GM10248 (cell line): Measurements from ENCODE around the gene IFI27L1.

Source experiments
- CTCF ChIA-PET: fragments of 300-600 bp; sonication (Branson Sonifier 250); formaldehyde crosslinking; extraction: SDS; loops from one replicate; lab custom pipeline; 2021; ENCODE audit warnings: antibody characterized with exemption; lab: Yijun Ruan, JAX
- POLR2A ChIA-PET: fragments of 350-650 bp; sonication (Branson Sonifier 250); formaldehyde crosslinking; extraction: SDS; loops from one replicate; lab custom pipeline; 2020; ENCODE audit warnings: antibody characterized with exemption; lab: Yijun Ruan, JAX
- DNase-seq: peaks from one replicate; pipeline ENCODE4 v3.0.0; 2012; ENCODE audit errors: extremely low spot score
- TF ChIP-seq, protein P1 (sequence below): IDR thresholded peaks from 2 replicates; pipeline ENCODE4 v1.5.1; 2012; ENCODE audit warnings: mild to moderate bottlenecking, low read depth; ENCODE audit errors: extremely low read depth, missing control alignments, control extremely low read depth

IFI27L1 gene

DNA sequence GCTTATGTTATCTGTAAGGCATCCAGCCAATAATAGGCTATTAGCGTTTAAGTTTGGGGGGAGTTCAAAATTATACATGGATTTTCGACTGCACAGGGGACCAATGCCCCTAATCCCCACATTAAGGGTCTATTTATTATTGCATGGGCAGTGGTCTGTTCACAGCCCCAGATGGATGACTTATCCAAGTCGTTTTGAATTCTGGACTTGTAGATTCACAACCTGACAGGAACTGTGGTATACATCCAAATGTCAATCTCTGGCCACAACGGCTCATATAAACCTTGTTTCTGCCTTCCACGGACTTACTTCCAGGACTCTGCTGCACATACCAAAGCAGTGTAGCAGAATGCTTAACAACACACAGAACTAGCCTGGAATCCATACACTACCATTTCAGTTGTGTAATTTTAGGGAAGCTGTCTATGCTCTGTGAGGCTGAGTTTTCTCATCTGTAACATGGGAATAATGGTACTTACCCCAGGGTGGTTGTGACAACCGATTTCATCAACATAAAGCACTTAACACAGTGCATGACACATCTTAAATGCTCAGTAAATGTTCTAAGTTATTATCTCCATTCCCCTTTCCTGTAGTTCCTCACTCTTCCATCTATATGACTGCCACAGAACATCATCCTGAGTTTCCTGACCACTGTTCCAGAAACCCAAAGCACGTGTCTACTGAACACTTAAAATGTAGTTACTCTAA lies 3.8 kb upstream of the IFI27L1 start:
- TF ChIP-seq, protein P1, sequence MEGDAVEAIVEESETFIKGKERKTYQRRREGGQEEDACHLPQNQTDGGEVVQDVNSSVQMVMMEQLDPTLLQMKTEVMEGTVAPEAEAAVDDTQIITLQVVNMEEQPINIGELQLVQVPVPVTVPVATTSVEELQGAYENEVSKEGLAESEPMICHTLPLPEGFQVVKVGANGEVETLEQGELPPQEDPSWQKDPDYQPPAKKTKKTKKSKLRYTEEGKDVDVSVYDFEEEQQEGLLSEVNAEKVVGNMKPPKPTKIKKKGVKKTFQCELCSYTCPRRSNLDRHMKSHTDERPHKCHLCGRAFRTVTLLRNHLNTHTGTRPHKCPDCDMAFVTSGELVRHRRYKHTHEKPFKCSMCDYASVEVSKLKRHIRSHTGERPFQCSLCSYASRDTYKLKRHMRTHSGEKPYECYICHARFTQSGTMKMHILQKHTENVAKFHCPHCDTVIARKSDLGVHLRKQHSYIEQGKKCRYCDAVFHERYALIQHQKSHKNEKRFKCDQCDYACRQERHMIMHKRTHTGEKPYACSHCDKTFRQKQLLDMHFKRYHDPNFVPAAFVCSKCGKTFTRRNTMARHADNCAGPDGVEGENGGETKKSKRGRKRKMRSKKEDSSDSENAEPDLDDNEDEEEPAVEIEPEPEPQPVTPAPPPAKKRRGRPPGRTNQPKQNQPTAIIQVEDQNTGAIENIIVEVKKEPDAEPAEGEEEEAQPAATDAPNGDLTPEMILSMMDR, result no peak
- ChIA-PET CTCF (interaction anchor here (5.5 kb wide), 1 partner anchor 41 kb away, joined by 25 read pairs; no protein-coding TSS in a partner anchor), POLR2A (no interaction called here)
- no peak for DNase-seq

- ChIA-PET CTCF (interaction anchor here (5.5 kb wide), 1 partner anchor 42 kb away, joined by 25 read pairs; no protein-coding TSS in a partner anchor), POLR2A (no interaction called here)
- TF ChIP-seq, protein P1, result no peak
Measured at GRCh38 chr14:94077823-94078222, 3.3 kb upstream of the IFI27L1 start.

DNA sequence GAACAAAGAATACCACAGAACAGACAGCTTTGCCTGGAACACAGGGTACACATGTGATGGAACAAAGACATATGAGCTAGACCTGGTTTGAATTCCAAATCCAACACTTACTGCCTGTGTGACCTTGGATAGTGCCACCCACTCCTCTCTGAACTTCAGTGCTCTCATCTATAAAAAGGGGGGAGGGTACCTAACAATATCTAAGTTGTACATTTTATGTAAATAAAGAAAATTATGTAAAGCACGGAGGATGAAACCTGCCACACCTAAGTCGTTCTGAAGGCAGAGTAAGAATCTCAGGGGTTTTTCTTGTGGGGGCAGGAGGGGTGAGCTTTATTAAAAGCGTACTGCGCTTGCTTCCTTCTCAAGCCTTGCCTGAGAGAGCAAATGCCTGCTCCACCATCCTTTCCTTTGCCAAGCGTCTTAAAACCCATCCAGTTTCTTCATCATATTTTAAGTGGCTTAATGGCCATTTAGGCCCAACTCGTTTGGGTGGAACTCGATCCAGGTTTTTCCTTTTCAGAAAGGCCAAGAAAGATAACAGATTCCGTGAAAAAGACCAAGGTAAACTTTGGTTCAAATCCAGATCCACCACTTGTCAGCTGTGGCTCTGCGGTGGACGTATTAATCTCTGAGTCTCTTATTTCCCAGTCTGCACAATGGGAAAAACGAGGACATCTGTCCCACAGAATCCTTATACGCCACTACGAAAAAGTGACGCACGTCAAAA lies 1.1 kb upstream of the IFI27L1 start:
- no peak for DNase-seq
- CTCF ChIA-PET, result interaction anchor here (1.0 to 5.5 kb wide), 5 partner anchors 13 to 56 kb away, joined by 3 to 25 read pairs (median 4); no protein-coding TSS in a partner anchor
- TF ChIP-seq, protein P1, result no peak
- POLR2A ChIA-PET, result interaction anchor here (1.0 to 2.1 kb wide), 2 partner anchors 23 to 57 kb away, joined by 3 to 8 read pairs; no protein-coding TSS in a partner anchor

More at GRCh38 chr14:94077823-94078222, 3.3 kb upstream of the IFI27L1 start:
- DNase-seq, result no peak

- CTCF ChIA-PET, result interaction anchor here (0.7 to 5.5 kb wide), 13 partner anchors 10 to 141 kb away, joined by 3 to 25 read pairs (median 3); no protein-coding TSS in a partner anchor
- TF ChIP-seq, protein P1, result no peak
- POLR2A ChIA-PET, result interaction anchor here (0.6 to 1.1 kb wide), 8 partner anchors 14 to 100 kb away, joined by 3 to 6 read pairs (median 4); no protein-coding TSS in a partner anchor
- no peak for DNase-seq
Measured at GRCh38 chr14:94081386-94081820, 293 bp downstream of the IFI27L1 start.

DNA sequence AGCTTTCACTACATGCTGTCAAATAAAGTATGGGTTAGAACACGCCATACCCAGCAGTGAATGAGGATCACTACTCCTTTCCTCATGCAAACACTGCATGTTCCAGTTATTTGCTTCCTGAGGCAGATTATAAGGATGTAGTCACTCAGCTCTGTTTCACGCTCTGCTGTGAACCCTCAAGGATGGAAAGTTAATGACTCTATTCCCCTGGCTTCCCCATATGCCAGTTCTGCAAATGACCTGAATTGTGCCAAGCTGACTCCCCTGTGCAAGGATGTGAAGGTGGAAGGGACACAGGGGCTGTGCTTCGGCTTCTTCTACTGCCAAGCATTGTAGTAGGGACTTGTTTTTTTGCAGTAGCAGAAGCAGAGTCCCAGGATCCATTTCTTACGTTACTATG lies 6.8 kb downstream of the IFI27L1 start:
- CTCF ChIA-PET, result interaction anchor here (1.2 to 2.1 kb wide), 2 partner anchors 49 to 52 kb away, joined by 4 to 7 read pairs; no protein-coding TSS in a partner anchor
- POLR2A ChIA-PET, result no interaction called here
- DNase-seq, result no peak
- TF ChIP-seq, protein P1, result no peak

DNA sequence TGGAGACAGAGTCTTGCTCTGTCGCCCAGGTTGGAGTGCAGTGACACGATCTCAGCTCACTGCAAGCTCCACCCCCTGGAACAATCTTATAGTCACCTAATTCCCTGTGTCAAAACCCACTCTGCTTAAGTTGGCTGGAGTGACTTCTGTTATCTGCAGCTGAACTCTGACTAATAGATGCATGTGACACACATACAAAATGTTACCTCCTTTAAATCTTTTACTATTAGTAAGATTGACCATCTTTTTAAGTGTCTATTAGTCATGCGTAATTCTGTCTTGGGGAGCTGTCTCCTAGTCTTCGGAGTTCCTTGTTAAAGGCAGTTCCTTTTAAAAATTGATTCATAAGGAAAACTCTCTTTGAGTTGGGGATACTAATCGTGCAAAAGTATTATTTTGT lies 7.4 kb downstream of the IFI27L1 start:
- TF ChIP-seq, protein P1, result no peak
- POLR2A ChIA-PET, result no interaction called here
- CTCF ChIA-PET, result interaction anchor here (1.6 to 2.3 kb wide), 4 partner anchors 11 to 48 kb away, joined by 3 to 7 read pairs (median 4); no protein-coding TSS in a partner anchor
- DNase-seq, result no peak
